AG04450 (cell line): ENCODE results near the gene TBCD. TPM values are rescaled to one million over a fixed set of nuclear protein-coding genes. Genes with fewer than 3 reads are reported as not detected.
"Not testable (repeated sequence)": the region's sequence is repeated elsewhere in the genome, so short reads cannot be mapped to it uniquely, and the experiment has no call there.

Experiments
- CTCF ChIA-PET: fragments of 300-600, 350-600 bp; formaldehyde crosslinking; extraction: SDS; loops from one replicate; lab custom pipeline; 2022; ENCODE audit warnings: antibody characterized with exemption, inconsistent platforms; lab: Charles Lee
- POLR2A ChIA-PET: fragments of 350-600 bp; formaldehyde crosslinking; extraction: SDS; loops from one replicate; lab custom pipeline; 2021; ENCODE audit warnings: antibody characterized with exemption, inconsistent platforms; lab: Yijun Ruan, JAX
- DNase-seq: peaks from one replicate; pipeline ENCODE4 v3.0.0-alpha.2; 2011; ENCODE audit warnings: low read depth, low spot score
- H3K27ac ChIP-seq: one replicate; pipeline ENCODE4 v1.5.1; 2012; ENCODE audit warnings: low read depth, low read length, control low read depth
- H3K27me3 ChIP-seq: one replicate; pipeline ENCODE4 v1.6.0; 2012; ENCODE audit warnings: low read length; ENCODE audit not compliant: control insufficient read depth, insufficient read depth
- H3K4me3 ChIP-seq: 2 replicates; pipeline ENCODE4 v1.5.1; 2011; ENCODE audit warnings: mild to moderate bottlenecking, low read depth, low read length, control low read depth
- H3K9me3 ChIP-seq: 2 replicates; pipeline ENCODE4 v1.5.1; 2012; ENCODE audit warnings: low read length; ENCODE audit not compliant: control insufficient read depth, insufficient read depth
- CTCF ChIP-seq: IDR thresholded peaks from 2 replicates; pipeline ENCODE4 v1.5.1; 2011; ENCODE audit warnings: low read depth, low read length, control low read depth, inconsistent platforms
- polyA plus RNA-seq: library from polyadenylated mRNA; depleted of rRNA; stranded (reverse); fragments of >200 nt; gene quantifications from 2 replicates; pipeline ENCODE4 v1.2.3, GENCODE V29; 2011

TBCD gene
- polyA plus RNA-seq, 1 experiment: 28.5 TPM

- no peak for DNase-seq
- Histone ChIP-seq H3K27ac (no peak overlapping the region), H3K9me3 (peaks cover 4% of the 10 kb centered on the region; the same call in 1 of the 2 replicates), H3K27me3 (no peaks in the 10 kb centered on the region), H3K4me3 (no peak overlapping the region)
- no peak for TF ChIP-seq CTCF
- CTCF ChIA-PET: no interaction called here
- POLR2A ChIA-PET: no interaction called here
Measured at GRCh38 chr17:82965371-82965770, 213.5 kb downstream of the TBCD start.

GRCh38 chr17:82966415-82966814 is 214.6 kb downstream of the TBCD start:
- no peak for TF ChIP-seq CTCF
- DNase-seq: no peak
- Histone ChIP-seq H3K9me3 (peaks cover 8% of the 10 kb centered on the region), H3K27ac (no peak overlapping the region), H3K27me3 (no peaks in the 10 kb centered on the region), H3K4me3 (no peak overlapping the region)
- CTCF ChIA-PET: no interaction called here
- POLR2A ChIA-PET: no interaction called here

- no peak overlapping the region for H3K4me3 ChIP-seq
- H3K9me3 ChIP-seq: peaks cover 9% of the 10 kb centered on the region
- no peak for TF ChIP-seq CTCF
- CTCF ChIA-PET: no interaction called here
- no peaks in the 10 kb centered on the region for H3K27me3 ChIP-seq
- POLR2A ChIA-PET: no interaction called here
- H3K27ac ChIP-seq: no peak overlapping the region
- DNase-seq: no peak
Measured at GRCh38 chr17:82967268-82968032, 215.6 kb downstream of the TBCD start.

GRCh38 chr17:82968033-82968841 is 216.4 kb downstream of the TBCD start:
- H3K27ac ChIP-seq, DNase-seq, H3K4me3 ChIP-seq, CTCF ChIA-PET, H3K27me3 ChIP-seq, POLR2A ChIA-PET: not testable (repeated sequence)
- peaks cover 12% of the 10 kb centered on the region for H3K9me3 ChIP-seq

- CTCF ChIA-PET: no interaction called here
- H3K4me3 ChIP-seq: no peak overlapping the region
Measured at GRCh38 chr17:82970067-82970466, 218.2 kb downstream of the TBCD start.

More at GRCh38 chr17:82970067-82970466, 218.2 kb downstream of the TBCD start:
- Histone ChIP-seq H3K9me3 (peaks cover 21% of the 10 kb centered on the region), H3K27ac (no peak overlapping the region), H3K27me3 (no peaks in the 10 kb centered on the region)
- POLR2A ChIA-PET: no interaction called here
- TF ChIP-seq CTCF: no peak
- no peak for DNase-seq
